ENCODE measurements around the gene IVD.
"Not testable (repeated sequence)": the region's sequence is repeated elsewhere in the genome, so short reads cannot be mapped to it uniquely, and the experiment has no call there.

DNA sequence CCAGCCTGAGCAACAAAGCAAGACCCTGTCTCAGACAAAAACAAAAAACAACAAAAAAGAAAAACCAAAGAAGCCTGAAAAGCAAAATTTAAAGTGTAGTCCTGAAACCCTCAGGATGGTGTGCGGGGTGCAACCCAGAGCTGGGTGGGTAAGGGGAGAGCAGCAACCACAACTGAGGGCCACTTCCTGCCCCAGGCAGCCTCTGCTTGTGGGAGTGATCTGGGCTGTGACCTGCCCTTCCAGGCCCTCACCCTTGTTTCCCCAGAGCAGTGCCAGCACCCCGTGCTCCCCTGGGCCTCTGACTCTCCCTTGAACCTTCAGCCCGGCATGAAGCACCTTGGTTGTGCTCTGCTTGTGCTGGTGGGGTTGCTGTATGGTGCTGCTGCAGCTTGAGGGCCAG is 48.3 kb downstream of the IVD start:
- TF ChIP-seq EZH2phosphoT487 (IDR thresholded peaks at IDR 0.05; ENCODE audit: borderline replicate concordance, low read length) = not testable (repeated sequence)
- TF ChIP-seq, protein P1, sequence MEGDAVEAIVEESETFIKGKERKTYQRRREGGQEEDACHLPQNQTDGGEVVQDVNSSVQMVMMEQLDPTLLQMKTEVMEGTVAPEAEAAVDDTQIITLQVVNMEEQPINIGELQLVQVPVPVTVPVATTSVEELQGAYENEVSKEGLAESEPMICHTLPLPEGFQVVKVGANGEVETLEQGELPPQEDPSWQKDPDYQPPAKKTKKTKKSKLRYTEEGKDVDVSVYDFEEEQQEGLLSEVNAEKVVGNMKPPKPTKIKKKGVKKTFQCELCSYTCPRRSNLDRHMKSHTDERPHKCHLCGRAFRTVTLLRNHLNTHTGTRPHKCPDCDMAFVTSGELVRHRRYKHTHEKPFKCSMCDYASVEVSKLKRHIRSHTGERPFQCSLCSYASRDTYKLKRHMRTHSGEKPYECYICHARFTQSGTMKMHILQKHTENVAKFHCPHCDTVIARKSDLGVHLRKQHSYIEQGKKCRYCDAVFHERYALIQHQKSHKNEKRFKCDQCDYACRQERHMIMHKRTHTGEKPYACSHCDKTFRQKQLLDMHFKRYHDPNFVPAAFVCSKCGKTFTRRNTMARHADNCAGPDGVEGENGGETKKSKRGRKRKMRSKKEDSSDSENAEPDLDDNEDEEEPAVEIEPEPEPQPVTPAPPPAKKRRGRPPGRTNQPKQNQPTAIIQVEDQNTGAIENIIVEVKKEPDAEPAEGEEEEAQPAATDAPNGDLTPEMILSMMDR (IDR thresholded peaks at IDR 0.05; ENCODE audit: low read depth, low read length, poor library complexity, severe bottlenecking) = not testable (repeated sequence)

All from DOHH2 (cell line).